Caco-2 (cell line): Measurements from ENCODE around the gene LPIN1. TPM values are rescaled to one million over a fixed set of nuclear protein-coding genes. Genes with fewer than 3 reads are reported as not detected.
"Not testable (repeated sequence)": the region's sequence is repeated elsewhere in the genome, so short reads cannot be mapped to it uniquely, and the experiment has no call there.

Source experiments
- BruUV-seq: library from RNA; stranded (reverse); fragments of 400-500 nt; replicated peaks from 2 replicates; lab custom pipeline; 2021; lab: Mats Ljungman, UMichigan
- CTCF ChIA-PET: fragments of 300-600 bp; sonication (Branson Sonifier 250); formaldehyde crosslinking; loops from one replicate; lab custom pipeline; 2022; ENCODE audit warnings: antibody characterized with exemption; lab: Charles Lee
- POLR2A ChIA-PET: fragments of 300-600 bp; sonication (Branson Sonifier 250); formaldehyde crosslinking; loops from one replicate; lab custom pipeline; 2022; ENCODE audit warnings: antibody characterized with exemption; lab: Charles Lee
- DNase-seq, 2 experiments: peaks; one replicate each; pipeline versions ENCODE4 v3.0.0 to v3.0.0-alpha.2; 2020 to 2022
- H3K27me3 ChIP-seq: replicated peaks from 2 replicates; pipeline ENCODE4 v1.6.0; 2011; ENCODE audit warnings: low read length; ENCODE audit not compliant: control insufficient read depth, insufficient read depth
- H3K36me3 ChIP-seq: 2 replicates; pipeline ENCODE4 v1.5.1; 2011; ENCODE audit warnings: low read length; ENCODE audit not compliant: control insufficient read depth, insufficient read depth
- H3K4me1 ChIP-seq: fragments of 250-450 bp; sonication (Bioruptor Pico); 2 replicates; pipeline ENCODE4 v1.5.1; 2020; ENCODE audit warnings: mild to moderate bottlenecking
- H3K4me3 ChIP-seq: 2 replicates; pipeline ENCODE4 v1.5.1; 2011; ENCODE audit warnings: low read depth, mild to moderate bottlenecking, control low read depth, low read length
- H3K9me3 ChIP-seq: fragments of 250-450 bp; sonication (Bioruptor Pico); 2 replicates; pipeline ENCODE4 v1.5.1; 2020; ENCODE audit warnings: mild to moderate bottlenecking, moderate library complexity
- H3K27ac Mint-ChIP-seq: one replicate; pipeline ENCODE4 v1.8.0; 2022; ENCODE audit warnings: mixed read lengths; ENCODE audit not compliant: unreplicated experiment
- H3K27me3 Mint-ChIP-seq: one replicate; pipeline ENCODE4 v1.8.0; 2022; ENCODE audit warnings: mixed read lengths; ENCODE audit not compliant: insufficient read depth, unreplicated experiment
- H3K36me3 Mint-ChIP-seq: one replicate; pipeline ENCODE4 v1.8.0; 2022; ENCODE audit warnings: mild to moderate bottlenecking, mixed read lengths; ENCODE audit not compliant: insufficient read depth, unreplicated experiment
- H3K4me1 Mint-ChIP-seq: one replicate; pipeline ENCODE4 v1.8.0; 2022; ENCODE audit warnings: low read depth, mixed read lengths; ENCODE audit not compliant: unreplicated experiment
- H3K4me3 Mint-ChIP-seq: one replicate; pipeline ENCODE4 v1.8.0; 2022; ENCODE audit warnings: mild to moderate bottlenecking, moderate library complexity, mixed read lengths; ENCODE audit not compliant: unreplicated experiment
- H3K9me3 Mint-ChIP-seq: one replicate; pipeline ENCODE4 v1.8.0; 2022; ENCODE audit warnings: mixed read lengths; ENCODE audit not compliant: unreplicated experiment
- intact Hi-C: fragments of 100-400 bp; cut with micrococcal nuclease; formaldehyde crosslinking; loops from one replicate; pipeline ENCODE4 v1.10.0; 2022; ENCODE audit not compliant: unreplicated experiment
- total RNA-seq: library from RNA; stranded (reverse); gene quantifications from 2 replicates; pipeline ENCODE4 v1.2.3, GENCODE V29; 2022
- TF ChIP-seq, protein P1 (sequence below), 2 experiments: fragments of 200-600 bp in 1 of 2; IDR thresholded peaks; 1 replicate in 1 of 2; 2 replicates in 1 of 2; pipeline versions ENCODE4 v1.5.1 to v1.8.0; 2011 to 2022; ENCODE audit warnings: antibody characterized with exemption in 1 of 2, control low read depth in 1 of 2, inconsistent platforms in 1 of 2, low read depth in 1 of 2, low read length in 1 of 2, mild to moderate bottlenecking in 1 of 2, moderate library complexity in 1 of 2; ENCODE audit not compliant: insufficient read depth in 1 of 2, severe bottlenecking in 1 of 2, unreplicated experiment in 1 of 2

LPIN1 gene
- total RNA-seq, 1 experiment from 2014 or later = 12.5 TPM

DNA sequence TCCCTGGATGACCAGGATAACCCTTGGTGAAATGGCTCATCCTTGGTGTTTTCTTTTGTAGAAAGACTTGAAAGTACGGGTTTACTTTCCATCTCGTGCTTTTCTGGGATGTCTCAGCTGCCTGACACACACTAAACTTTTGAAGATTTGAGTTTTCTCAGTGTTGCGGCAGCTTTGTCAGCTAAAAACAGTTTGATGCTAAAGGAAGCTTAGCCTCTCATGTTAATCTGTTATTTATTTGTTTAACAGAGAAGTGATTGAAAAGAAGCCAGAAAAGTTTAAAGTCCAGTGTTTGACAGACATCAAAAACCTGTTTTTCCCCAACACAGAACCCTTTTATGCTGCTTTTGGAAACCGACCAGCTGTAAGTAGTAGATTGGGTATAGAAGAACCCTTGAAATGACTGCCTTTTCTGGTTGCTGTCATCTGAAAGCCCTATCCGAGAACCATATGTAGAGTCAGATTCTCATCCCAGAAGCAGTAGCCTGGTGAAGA lies 72.8 kb downstream of the LPIN1 start:
- Histone ChIP-seq H3K36me3 (no peaks in the 10 kb centered on the region; the same call in 1 of the 2 replicates), H3K27me3 (no peaks in the 10 kb centered on the region), H3K4me1 (peaks cover 12% of the 10 kb centered on the region), H3K4me3 (no peak overlapping the region), H3K9me3 (no peaks in the 10 kb centered on the region)
- DNase-seq = no peak
- Mint-ChIP-seq H3K27ac (no peak overlapping the region), H3K4me3 (no peak overlapping the region), H3K4me1 (peaks cover 6% of the 10 kb centered on the region), H3K9me3 (no peaks in the 10 kb centered on the region), H3K36me3 (peaks cover 11% of the 10 kb centered on the region), H3K27me3 (no peaks in the 10 kb centered on the region)
- intact Hi-C loops = no loop called here
- POLR2A ChIA-PET = no interaction called here
- CTCF ChIA-PET = interaction anchor here (0.7 kb wide), 1 partner anchor 73 kb away, joined by 4 read pairs; the partner anchor contains the start of gene LPIN1
- BruUV-seq = no TSS peak
- TF ChIP-seq, protein P1, sequence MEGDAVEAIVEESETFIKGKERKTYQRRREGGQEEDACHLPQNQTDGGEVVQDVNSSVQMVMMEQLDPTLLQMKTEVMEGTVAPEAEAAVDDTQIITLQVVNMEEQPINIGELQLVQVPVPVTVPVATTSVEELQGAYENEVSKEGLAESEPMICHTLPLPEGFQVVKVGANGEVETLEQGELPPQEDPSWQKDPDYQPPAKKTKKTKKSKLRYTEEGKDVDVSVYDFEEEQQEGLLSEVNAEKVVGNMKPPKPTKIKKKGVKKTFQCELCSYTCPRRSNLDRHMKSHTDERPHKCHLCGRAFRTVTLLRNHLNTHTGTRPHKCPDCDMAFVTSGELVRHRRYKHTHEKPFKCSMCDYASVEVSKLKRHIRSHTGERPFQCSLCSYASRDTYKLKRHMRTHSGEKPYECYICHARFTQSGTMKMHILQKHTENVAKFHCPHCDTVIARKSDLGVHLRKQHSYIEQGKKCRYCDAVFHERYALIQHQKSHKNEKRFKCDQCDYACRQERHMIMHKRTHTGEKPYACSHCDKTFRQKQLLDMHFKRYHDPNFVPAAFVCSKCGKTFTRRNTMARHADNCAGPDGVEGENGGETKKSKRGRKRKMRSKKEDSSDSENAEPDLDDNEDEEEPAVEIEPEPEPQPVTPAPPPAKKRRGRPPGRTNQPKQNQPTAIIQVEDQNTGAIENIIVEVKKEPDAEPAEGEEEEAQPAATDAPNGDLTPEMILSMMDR (IDR thresholded peaks at IDR 0.05; ENCODE audit: insufficient read depth in 1 of 2, low read depth in 1 of 2, low read length in 1 of 2, severe bottlenecking in 1 of 2, unreplicated experiment in 1 of 2) = no peak

DNA sequence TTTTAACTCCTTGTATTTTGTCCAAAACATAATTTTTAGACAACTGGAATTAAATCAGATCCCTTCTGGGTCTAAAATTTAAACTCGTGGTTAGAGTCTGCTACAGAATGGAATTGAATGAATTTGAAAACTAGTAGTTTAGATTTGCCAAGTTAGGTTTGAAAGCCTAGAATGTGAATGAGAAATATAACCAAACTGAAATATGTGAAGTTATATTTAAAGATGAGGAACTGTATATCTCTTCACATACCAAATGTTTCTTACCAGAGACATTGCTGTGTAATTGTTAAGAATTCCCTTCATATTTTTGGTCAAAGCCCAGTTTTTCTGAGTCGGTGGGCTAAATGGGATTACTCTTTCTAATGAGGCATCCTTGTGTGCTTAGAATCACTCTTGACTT lies 74.2 kb downstream of the LPIN1 start:
- no peak for DNase-seq
- POLR2A ChIA-PET = no interaction called here
- Histone ChIP-seq H3K36me3 (no peaks in the 10 kb centered on the region; the same call in 1 of the 2 replicates), H3K9me3 (no peaks in the 10 kb centered on the region), H3K4me1 (peaks cover 12% of the 10 kb centered on the region), H3K4me3 (no peak overlapping the region), H3K27me3 (no peaks in the 10 kb centered on the region)
- Mint-ChIP-seq H3K27me3 (no peaks in the 10 kb centered on the region), H3K4me3 (no peak overlapping the region), H3K36me3 (peaks cover 11% of the 10 kb centered on the region), H3K9me3 (no peaks in the 10 kb centered on the region), H3K4me1 (peaks cover 6% of the 10 kb centered on the region), H3K27ac (no peak overlapping the region)
- intact Hi-C loops = no loop called here
- TF ChIP-seq, protein P1 (IDR thresholded peaks at IDR 0.05; ENCODE audit: insufficient read depth in 1 of 2, low read depth in 1 of 2, low read length in 1 of 2, severe bottlenecking in 1 of 2, unreplicated experiment in 1 of 2) = no peak
- BruUV-seq = no TSS peak
- CTCF ChIA-PET = no interaction called here

DNA sequence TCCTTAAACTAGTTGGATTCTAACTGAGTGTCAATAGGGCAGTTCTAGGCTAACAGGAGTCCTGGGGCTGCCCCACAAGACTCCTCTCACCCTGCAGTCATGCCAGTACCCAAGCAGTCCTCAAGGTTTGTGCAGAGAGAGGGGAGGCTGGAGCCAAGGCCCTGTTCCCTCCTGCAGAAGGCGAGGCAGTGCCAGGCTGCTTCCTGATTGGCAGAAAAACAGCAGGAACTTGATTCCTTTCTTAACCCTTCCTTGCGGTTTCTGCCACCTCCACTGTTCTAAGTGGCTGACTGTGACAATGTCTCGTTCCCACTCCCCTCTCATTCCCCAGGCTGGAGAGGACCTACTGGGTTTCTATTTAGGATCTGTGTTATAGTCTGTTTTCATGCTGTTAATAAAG lies 75.3 kb downstream of the LPIN1 start:
- peaks cover 12% of the 10 kb centered on the region for H3K4me1 ChIP-seq
- ChIA-PET CTCF (no interaction called here), POLR2A (no interaction called here)
- no peaks in the 10 kb centered on the region for H3K27me3 ChIP-seq
- no TSS peak for BruUV-seq
- intact Hi-C loops = no loop called here
- H3K4me3 Mint-ChIP-seq = no peak overlapping the region
- H3K4me1 Mint-ChIP-seq = peaks cover 6% of the 10 kb centered on the region
- H3K27ac Mint-ChIP-seq = no peak overlapping the region
- no peak for DNase-seq
- no peaks in the 10 kb centered on the region for H3K36me3 ChIP-seq
- H3K27me3 Mint-ChIP-seq = no peaks in the 10 kb centered on the region
- no peaks in the 10 kb centered on the region for H3K9me3 Mint-ChIP-seq
- TF ChIP-seq, protein P1 (IDR thresholded peaks at IDR 0.05; ENCODE audit: insufficient read depth in 1 of 2, low read depth in 1 of 2, low read length in 1 of 2, severe bottlenecking in 1 of 2, unreplicated experiment in 1 of 2) = no peak
- H3K9me3 ChIP-seq = no peaks in the 10 kb centered on the region
- no peak overlapping the region for H3K4me3 ChIP-seq
- H3K36me3 Mint-ChIP-seq = peaks cover 11% of the 10 kb centered on the region

DNA sequence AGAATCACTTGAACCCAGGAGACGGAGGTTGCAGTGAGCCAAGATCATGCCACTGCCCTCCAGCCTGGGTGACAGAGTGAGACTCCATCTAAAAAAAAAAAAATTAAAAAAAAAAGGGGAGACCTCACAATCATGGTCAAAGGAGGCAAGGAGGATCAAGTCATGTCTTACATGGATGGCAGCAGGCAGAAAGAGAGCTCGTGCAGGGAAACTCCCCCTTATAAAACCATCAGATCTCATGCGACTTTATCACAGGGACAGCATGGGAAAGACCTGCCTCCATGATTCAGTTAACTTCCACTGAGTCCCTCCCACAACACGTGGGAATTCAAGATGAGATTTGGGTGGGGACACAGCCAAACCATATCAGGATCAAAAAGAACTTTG lies 75.9 kb downstream of the LPIN1 start:
- H3K4me3 ChIP-seq, H3K4me3 Mint-ChIP-seq, DNase-seq, H3K9me3 ChIP-seq, CTCF ChIA-PET, H3K27me3 Mint-ChIP-seq, H3K36me3 ChIP-seq, BruUV-seq, POLR2A ChIA-PET, H3K4me1 Mint-ChIP-seq, H3K9me3 Mint-ChIP-seq, intact Hi-C loops, H3K27ac Mint-ChIP-seq, H3K27me3 ChIP-seq: not testable (repeated sequence)
- H3K36me3 Mint-ChIP-seq = peaks cover 11% of the 10 kb centered on the region
- peaks cover 12% of the 10 kb centered on the region for H3K4me1 ChIP-seq
